GM19238 (cell line): Measurements from ENCODE around the gene FBXL20.

Experiments
- DNase-seq: peaks from one replicate; pipeline ENCODE4 v3.0.0; 2011; ENCODE audit warnings: low spot score; ENCODE audit not compliant: insufficient read length

FBXL20 gene

DNA sequence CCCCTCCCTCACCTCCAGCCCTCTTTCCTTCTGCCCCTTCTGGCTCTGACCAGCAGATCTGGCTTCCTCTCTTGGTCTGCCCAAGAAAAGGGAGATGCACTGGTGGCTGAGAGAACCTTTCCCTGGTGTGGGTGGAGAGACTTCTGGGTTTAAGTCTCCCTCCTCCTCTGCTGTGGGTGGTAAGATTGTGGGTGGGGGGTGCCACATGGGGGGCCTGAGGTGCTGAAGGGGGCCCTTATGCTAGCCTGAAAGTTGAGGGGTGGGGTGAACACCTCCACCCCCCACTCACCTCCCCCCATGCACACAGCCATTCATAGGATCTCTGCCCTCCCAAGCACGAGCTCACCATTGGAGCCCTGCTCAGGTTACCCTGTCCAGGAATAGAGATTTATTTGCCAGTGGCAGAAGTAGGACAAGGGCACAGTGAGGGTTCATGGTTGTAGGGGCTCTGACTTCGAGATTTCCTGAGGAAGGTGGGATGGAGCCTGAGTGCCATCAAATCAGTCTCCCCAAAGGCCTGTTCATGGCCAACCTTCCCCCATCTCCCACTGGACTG, 174.0 kb downstream of the FBXL20 start:
- DNase-seq = no peak

GRCh38 chr17:39225959-39226683, 175.3 kb downstream of the FBXL20 start:
- DNase-seq = no peak

DNA sequence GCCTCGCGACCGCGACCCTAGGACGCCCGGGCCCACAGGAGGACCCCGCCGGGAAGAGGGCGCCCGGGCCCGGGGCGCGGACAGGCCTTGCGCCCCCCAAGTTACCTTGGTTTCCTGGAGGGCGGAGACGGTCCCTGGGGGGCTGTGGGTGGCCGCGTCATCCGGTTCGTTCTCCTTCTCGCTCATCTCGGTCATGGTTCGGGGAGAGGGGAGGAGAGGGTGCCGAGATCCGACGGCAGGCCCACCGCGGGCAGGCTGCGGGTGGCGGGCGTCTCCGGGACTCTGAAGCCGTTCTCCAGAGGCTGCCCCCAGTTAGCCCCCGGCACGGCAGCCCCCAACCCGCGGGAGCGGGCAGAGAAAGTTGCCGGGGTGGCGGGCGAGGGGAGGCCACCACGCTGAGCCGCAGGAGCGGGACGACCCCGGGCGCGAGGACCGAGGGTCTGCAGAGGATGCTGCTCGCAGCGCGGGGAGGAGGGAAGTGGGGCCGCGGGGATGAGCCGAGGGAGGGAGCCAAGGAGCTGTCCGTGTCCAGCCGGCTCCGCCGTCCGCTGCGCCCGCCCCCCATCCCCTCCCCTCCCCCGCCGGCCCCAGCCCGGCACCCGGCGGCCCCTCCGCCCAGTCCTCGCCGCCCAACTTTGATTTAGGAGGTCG, 176.0 kb downstream of the FBXL20 start, which contains the start of gene STAC2:
Gene STAC2 (minus strand): TSS at position 638 of the 651 bp plus-strand sequence. CDS start 443 bp downstream, at position 195.
- DNase-seq = no peak

- DNase-seq = no peak
Measured at GRCh38 chr17:39224778-39225307, 176.6 kb downstream of the FBXL20 start.

GRCh38 chr17:39223907-39224777, 177.3 kb downstream of the FBXL20 start:
- DNase-seq = no peak

- no peak for DNase-seq
Measured at GRCh38 chr17:39222866-39223834, 178.3 kb downstream of the FBXL20 start.

DNA sequence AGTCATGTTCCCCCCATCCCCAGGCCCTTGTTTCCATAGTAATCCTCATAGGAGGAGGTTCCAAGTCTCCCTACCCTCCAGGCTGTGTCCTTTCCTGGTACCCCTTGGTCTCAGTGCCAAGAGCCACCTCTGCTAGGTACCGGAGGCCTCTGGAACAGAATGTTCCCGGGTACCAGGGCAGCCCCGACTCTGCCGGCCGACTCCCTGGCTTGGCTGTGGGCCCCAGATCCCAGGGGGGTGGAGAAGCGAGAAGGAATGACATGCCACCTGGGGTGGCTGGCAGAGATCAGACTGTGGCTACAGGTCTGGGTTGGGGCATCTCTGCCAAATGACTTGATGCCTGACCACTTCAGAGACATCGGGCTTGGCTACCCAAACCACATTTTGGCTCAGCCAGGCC, 179.3 kb downstream of the FBXL20 start:
- DNase-seq = no peak

DNA sequence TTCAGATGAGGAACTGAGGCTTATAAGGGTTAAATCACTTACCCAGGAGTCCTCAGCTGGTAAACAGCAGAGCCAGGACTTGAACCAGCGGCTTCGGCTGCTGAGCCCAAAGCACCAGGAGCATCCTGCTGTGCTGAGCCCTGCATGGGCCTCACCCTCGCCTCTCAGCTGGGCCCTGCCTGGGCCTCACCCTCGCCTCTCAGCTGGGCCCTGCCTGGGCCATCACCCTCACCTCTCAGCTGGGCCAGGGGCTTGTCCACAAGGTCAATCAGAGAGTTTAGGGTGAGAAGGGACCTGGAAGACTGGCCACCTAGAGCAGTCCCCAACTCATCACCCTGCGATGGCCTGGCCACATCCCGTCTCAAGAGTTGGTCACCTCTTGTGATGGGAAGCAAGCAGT, 179.9 kb downstream of the FBXL20 start:
- DNase-seq = no peak

DNA sequence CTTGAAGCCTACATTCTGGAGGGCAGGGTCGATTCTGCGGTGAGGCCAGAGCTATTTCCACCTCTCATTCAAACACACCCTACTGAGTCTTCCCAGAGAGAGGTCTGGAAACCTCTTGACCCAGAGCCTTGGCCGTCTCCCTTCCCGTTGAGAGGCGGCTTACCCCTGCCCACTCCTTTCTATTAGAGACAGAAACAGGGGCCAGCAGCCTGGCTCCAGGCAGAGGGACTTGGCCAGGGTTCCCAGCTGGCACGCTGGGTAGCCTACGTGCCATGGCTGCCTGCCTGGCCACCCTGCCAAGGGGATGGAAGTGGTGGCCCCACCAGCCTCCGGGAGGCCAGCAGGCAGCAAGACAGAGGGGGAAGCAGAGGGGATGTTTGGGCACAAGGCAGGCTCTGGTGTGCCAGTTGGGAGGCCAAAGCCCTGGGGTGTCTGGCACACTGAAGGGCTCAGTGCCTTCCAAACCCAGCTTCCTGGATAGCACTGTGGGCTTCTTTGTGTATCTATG, 181.7 kb downstream of the FBXL20 start:
- no peak for DNase-seq

GRCh38 chr17:39218906-39219305, 182.5 kb downstream of the FBXL20 start:
- no peak for DNase-seq

- no peak for DNase-seq
Measured at GRCh38 chr17:39217734-39218369, 183.6 kb downstream of the FBXL20 start.

DNA sequence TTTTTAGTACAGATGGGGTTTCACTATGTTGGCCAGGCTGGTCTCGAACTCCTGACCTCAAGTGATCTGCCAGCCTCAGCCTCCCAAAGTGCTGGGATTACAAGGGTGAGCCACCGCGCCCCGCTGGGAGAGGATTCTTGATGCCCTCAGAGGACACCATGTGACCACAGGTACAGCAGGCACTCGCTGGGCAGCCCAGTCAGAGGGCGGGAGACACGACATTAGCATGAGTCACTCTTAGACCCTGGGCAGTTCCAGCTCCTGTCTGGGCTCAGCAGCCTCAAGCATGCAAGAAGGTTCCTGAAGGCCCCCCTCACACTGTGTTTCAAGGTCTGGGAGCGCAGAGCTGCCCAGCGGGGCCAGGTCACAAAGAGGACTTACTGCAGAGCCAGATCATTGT, 187.6 kb downstream of the FBXL20 start:
- DNase-seq = no peak

DNA sequence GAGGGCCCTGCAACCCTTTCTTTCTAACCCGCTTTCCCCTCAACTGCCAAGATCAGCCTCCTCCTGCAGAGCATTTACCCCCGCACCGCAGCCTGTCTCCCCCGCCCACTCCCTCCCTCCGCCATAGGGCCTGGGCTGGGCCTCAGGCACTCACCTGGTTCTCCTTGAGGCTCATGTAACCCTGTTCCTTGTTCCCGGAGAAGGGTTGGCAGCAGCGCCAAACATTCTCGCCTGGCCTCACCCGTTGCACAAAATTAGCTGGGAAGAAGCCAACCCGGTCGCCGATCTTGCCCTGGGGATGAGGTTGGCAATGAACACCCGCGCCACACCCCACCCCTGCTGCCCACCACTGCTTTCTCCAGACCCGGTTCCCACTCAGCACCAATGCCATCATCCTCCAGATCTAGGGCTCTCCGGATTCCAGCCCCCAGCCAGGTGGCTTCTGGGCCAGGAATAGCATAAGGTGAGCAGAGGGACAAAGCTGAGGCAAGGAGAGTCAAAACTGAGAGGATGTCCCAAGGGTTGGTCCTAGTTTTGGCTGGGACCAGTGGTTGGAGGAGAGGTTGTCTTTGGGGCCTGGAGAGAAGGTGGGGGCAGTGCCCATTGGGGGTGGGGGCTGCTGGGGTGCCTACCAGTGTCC, 188.5 kb downstream of the FBXL20 start:
- no peak for DNase-seq

DNA sequence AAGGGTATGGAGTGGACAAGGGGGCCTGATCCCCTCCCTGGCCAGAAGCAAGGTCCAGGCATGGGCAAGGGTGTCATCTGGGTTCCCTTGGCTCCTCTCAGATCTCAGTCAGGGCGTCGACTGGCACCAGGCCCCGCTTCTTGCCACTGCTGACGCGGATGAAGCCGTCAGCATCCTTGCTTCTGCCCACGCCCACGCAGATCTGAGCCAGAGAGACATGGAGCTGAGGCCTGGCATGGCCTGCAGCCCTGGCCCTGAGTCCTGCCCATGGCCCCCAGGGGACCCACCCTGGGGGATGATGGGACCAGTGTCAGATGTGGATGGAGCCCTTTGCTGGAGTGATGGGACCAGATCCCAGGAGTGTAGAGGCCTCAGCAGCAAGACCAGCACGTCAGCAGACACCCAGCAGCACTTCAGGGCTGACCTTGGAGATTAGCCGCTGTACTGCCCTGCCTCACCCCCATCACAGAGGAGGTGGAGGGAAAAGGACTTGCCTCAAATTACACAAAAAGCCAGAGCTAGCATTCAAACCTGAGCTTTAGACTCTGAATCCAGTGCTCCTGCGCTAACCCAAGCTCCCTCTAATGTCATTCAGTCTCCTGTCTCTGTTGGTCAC, 189.1 kb downstream of the FBXL20 start:
- DNase-seq = no peak

DNA sequence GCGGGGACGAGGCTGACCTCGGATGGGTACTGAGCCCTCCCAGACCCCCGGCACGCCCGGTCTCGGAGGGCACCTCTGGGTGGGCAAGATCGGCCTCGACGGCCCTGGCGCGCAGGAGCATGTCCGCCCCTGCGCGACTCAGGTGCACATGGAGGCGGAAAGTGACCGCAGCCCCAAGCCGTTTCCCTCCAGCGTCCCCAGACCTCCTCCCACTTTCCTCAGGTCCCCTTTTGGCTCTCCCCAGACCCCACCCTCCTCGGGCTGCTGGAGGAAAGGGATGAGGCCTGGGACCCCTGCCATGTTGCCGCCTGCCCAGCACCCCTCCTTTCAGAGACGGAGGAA, 191.4 kb downstream of the FBXL20 start:
- DNase-seq = no peak

DNA sequence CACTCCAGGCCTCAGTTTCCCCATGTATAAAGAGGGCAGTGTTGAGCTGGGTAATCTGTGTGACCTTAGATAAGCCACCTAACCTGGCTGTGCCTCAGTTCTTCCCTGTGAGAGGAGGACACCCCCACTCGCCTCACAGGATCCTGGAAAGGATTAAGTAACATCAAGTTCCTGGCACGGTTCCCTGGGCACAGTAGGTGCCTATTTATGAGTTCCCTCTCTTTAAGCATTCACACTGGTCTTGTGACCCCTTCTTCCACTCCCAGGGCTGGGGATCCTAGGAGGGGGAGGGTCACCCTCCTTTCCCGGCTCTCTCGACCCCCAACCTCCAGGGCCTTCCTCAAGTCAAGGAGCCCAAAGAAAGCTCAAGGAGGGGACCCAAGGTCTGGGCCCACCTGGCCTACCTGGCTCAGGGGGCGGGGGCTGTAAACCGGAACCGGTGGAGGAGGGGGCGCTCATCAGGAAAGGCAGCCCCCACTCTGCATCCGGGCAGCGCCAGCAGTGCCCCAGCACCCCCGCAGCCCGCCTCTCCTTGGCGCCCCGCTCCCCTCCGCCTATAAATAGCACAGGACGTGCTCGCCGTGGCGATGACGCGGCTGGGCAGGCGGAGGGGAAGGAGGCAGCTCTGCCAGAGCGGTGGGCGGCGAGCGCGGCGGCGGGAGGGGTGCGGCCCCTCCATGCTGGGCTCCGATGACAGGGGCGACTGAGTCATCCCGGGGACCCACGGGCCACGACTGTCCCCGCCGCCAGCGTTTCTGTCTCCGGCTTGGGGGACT, 191.9 kb downstream of the FBXL20 start:
- no peak for DNase-seq

GRCh38 chr17:39208893-39209292, 192.5 kb downstream of the FBXL20 start:
- DNase-seq = peak; percentile 72

GRCh38 chr17:39208136-39208535, 193.3 kb downstream of the FBXL20 start:
- no peak for DNase-seq
